Lower leg skin (tissue), 4 donors: Measurements from ENCODE around the gene MAST4. TPM values are rescaled to one million over a fixed set of nuclear protein-coding genes. Genes with fewer than 3 reads are reported as not detected.
"Not testable (repeated sequence)": the region's sequence is repeated elsewhere in the genome, so short reads cannot be mapped to it uniquely, and the experiment has no call there.

Experiments used
- DNase-seq, 2 donors: peaks; one replicate each; pipeline ENCODE4 v3.0.0-alpha.2; 2019; ENCODE audit warnings: low spot score in 2 of 2
- H3K4me3 ChIP-seq: fragments of 200-600 bp; sonication (generic); 2 replicates; pipeline ENCODE4 v1.5.1; 2017; ENCODE audit warnings: mild to moderate bottlenecking, low read depth; ENCODE audit not compliant: poor library complexity, severe bottlenecking
- POLR2A ChIP-seq, 2 donors: fragments of 450-650 bp; IDR thresholded peaks; one replicate each; pipeline ENCODE4 v1.6.1; 2016 to 2017; ENCODE audit warnings: antibody characterized with exemption in 2 of 2, mild to moderate bottlenecking in 1 of 2, moderate library complexity in 1 of 2
- WGBS, 2 donors: methylation state at CpG; one replicate each; pipeline ENCODE4 v1.1.5; 2018; 5-methylcytosine and 5-hydroxymethylcytosine counted together
- intact Hi-C: fragments of 100-400 bp; cut with DNase I; formaldehyde crosslinking; loops from one replicate; pipeline ENCODE4 v1.15.0; 2023; ENCODE audit warnings: low total_unique reads
- total RNA-seq, 4 donors: library from RNA; depleted of rRNA; stranded (reverse); fragments of >200 nt; gene quantifications; one replicate each; pipeline ENCODE4 v1.1.0, GENCODE V29; 2016
- TF ChIP-seq, protein P1 (sequence below), 3 donors: fragments of 450-650 bp; IDR thresholded peaks; one replicate each; pipeline ENCODE4 v1.5.1; 2016; ENCODE audit warnings: antibody characterized with exemption in 3 of 3, mild to moderate bottlenecking in 3 of 3, moderate library complexity in 2 of 3

MAST4 gene
- total RNA-seq, 4 donors from 2014 or later = 49.0 to 109 (median 55.5) TPM

DNA sequence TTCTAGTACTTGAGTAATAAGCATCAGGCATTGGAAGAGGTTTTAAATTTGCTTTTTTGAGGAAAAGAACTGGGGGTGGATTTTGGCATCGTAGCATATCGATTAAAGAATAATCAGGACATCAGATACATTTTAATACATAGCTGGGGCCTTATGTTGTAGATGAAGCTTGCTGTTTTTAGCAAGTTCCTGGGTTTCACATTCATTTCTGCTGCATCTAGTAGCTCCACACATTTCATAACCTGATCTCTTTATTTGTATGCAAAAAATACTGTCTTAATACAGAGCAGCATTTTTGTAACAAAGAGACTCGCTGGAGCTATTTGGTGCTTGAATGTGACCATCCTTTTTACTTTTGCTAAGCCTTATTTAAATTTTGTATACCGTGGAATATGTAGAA, 571.9 kb downstream of the MAST4 start:
- WGBS, 2 donors = 94 to 98% methylated on average over 4 of the region's 4 CpGs
- intact Hi-C loops = no loop called here
- H3K4me3 ChIP-seq = no peak overlapping the region
- DNase-seq = no peak
- TF ChIP-seq, protein P1, sequence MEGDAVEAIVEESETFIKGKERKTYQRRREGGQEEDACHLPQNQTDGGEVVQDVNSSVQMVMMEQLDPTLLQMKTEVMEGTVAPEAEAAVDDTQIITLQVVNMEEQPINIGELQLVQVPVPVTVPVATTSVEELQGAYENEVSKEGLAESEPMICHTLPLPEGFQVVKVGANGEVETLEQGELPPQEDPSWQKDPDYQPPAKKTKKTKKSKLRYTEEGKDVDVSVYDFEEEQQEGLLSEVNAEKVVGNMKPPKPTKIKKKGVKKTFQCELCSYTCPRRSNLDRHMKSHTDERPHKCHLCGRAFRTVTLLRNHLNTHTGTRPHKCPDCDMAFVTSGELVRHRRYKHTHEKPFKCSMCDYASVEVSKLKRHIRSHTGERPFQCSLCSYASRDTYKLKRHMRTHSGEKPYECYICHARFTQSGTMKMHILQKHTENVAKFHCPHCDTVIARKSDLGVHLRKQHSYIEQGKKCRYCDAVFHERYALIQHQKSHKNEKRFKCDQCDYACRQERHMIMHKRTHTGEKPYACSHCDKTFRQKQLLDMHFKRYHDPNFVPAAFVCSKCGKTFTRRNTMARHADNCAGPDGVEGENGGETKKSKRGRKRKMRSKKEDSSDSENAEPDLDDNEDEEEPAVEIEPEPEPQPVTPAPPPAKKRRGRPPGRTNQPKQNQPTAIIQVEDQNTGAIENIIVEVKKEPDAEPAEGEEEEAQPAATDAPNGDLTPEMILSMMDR (IDR thresholded peaks at IDR 0.05) = no peak
- no peak for TF ChIP-seq POLR2A (IDR thresholded peaks at IDR 0.05)

DNA sequence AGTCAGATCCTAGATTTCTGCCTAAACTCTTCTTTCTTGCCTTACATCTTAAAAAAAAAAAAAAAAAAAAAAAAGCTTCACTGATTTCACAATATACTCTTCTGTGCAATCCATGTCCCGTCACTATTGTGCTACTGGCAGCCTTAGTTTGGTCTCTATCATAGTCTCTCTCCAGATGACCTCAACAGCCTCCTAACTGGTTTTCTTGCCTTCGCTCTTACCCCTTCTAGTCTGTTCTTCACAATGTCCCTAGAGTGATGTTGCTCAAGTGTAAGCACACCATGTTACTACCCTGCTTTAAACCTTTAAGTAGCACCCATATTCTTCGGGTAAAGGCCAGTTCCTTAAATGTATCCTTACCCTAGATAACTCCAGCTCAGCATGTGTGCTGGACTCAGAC, 574.6 kb downstream of the MAST4 start:
- TF ChIP-seq, protein P1 (IDR thresholded peaks at IDR 0.05) = no peak
- no peak for TF ChIP-seq POLR2A (IDR thresholded peaks at IDR 0.05)
- no peak overlapping the region for H3K4me3 ChIP-seq
- intact Hi-C loops = no loop called here

DNA sequence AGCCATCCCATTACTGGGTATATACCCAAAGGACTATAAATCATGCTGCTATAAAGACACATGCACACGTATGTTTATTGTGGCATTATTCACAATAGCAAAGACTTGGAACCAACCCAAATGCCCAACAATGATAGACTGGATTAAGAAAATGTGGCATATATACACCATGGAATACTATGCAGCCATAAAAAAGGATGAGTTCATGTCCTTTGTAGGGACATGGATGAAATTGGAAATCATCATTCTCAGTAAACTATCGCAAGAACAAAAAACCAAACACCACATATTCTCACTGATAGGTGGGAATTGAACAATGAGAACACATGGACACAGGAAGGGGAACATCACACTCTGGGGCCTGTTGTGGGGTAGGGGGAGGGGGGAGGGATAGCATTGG, 577.2 kb downstream of the MAST4 start:
- intact Hi-C loops, DNase-seq, H3K4me3 ChIP-seq: not testable (repeated sequence)
- WGBS, 2 donors = 89 to 100% methylated on average over 1 of the region's 2 CpGs

More for the DNA sequence above, 574.6 kb downstream of the MAST4 start:
- 82% methylated on average over 3 of the region's 3 CpGs for WGBS, 2 donors
- no peak for DNase-seq

DNA sequence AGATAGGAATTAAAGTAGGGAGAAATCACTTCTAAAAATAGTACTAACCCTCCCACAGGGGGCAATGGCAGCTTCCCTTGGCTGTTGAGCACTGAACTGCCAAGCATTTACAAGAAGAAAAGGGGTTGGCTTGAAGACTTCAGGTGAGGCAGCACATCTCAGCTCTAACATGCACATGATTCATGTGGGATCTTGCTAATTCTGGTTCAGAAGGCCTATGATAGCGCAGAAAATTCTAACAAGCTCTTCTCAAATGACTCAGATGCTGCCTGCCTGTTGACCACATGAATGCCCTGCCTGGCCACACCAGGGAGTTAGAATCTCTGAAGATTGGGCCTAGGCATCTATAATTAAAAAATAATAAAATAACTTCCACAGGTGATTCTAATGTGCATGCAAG, 577.8 kb downstream of the MAST4 start:
- no peak for DNase-seq
- no peak for TF ChIP-seq POLR2A (IDR thresholded peaks at IDR 0.05)
- TF ChIP-seq, protein P1 (IDR thresholded peaks at IDR 0.05) = no peak
- H3K4me3 ChIP-seq = no peak overlapping the region
- 83 to 93% methylated on average over 1 of the region's 1 CpG for WGBS, 2 donors
- intact Hi-C loops = no loop called here

DNA sequence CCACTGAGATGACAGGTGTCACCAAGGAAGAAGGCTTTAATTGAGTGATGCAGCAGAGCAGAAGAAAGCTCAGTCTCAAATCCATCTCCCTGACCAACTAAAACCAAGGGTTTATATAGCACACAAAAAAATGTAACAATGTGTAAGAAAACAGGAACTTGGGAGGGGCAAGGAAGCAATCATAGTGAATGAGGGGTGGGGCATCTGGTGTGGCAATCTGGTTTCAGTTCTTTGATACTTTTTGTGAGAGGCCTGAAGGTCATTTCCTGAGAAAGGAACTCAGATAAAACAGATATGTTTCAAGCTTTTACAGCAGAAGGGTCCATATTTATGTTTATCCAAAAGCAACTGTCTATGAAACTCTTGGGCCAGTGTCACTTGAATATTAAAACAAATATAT, 580.7 kb downstream of the MAST4 start:
- TF ChIP-seq, protein P1 (IDR thresholded peaks at IDR 0.05) = no peak
- no peak for TF ChIP-seq POLR2A (IDR thresholded peaks at IDR 0.05)
- intact Hi-C loops = no loop called here
- no peak for DNase-seq

DNA sequence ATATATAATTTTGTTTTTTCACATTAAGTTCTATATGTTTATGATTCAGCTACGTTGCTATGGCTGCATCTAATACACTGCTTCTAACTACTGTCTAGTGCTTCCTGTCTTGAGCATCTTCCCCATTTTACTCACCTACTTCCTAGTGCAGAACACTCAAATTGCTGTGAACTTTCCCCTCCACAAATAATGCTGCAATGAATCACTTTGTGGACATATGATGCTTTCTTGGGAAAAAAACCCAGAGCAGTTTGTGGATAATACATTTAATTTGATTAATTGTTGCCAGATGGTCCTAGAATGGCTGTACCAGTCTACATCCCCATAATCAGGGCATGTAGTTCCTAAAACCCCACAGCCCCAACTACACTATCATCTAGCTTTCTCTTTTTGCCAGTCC, 581.9 kb downstream of the MAST4 start:
- WGBS, 2 donors = 69 to 88% methylated on average over 1 of the region's 1 CpG
- intact Hi-C loops = no loop called here
- no peak for DNase-seq
- TF ChIP-seq, protein P1 (IDR thresholded peaks at IDR 0.05) = no peak
- TF ChIP-seq POLR2A (IDR thresholded peaks at IDR 0.05) = no peak
- H3K4me3 ChIP-seq = no peak overlapping the region

More for the DNA sequence above, 580.7 kb downstream of the MAST4 start:
- H3K4me3 ChIP-seq = no peak overlapping the region
